ENCODE measurements around the gene MT1A.

Gene MT1A

GRCh38 chr16:56631197-56631596 lies 7.3 kb upstream of the MT1A start:
- TF ChIP-seq POLR2A (IDR thresholded peaks at IDR 0.05; ENCODE audit: low read length): no peak
- no peak for TF ChIP-seq GATA1 (IDR thresholded peaks at IDR 0.05; ENCODE audit: low read depth, low read length)
- no peak for DNase-seq

DNA sequence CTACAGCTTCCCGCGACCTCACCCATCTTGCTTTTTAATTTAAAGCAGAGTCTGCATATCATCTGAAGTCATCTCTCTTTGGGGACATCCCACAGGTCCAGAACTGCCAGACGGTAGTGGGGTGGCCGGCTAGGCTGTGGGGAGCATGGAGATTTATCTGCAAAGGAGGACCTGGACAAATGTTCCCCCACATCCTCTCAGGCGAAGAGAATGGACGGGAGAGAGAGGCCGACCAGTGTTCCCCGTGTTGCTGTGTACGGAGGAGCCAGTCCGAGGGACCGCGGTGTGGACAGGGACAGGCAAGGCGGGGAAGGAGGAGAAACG lies 6.7 kb upstream of the MT1A start:
- no peak for DNase-seq
- TF ChIP-seq GATA1 (IDR thresholded peaks at IDR 0.05; ENCODE audit: low read depth, low read length): no peak
- TF ChIP-seq POLR2A (IDR thresholded peaks at IDR 0.05; ENCODE audit: low read length): no peak

- TF ChIP-seq GATA1 (IDR thresholded peaks at IDR 0.05; ENCODE audit: low read depth, low read length) (no peak), POLR2A (IDR thresholded peaks at IDR 0.05; ENCODE audit: low read length) (no peak)
- no peak for DNase-seq
These were observed 6.2 kb upstream of the MT1A start, which contains the start of gene MT1M for GRCh38 chr16:56632156-56632847. Gene MT1M (plus strand): TSS chr16:56632659. CDS start chr16:56632732, 73 bp downstream.

- TF ChIP-seq GATA1 (IDR thresholded peaks at IDR 0.05; ENCODE audit: low read depth, low read length) (no peak), POLR2A (IDR thresholded peaks at IDR 0.05; ENCODE audit: low read length) (no peak)
- no peak for DNase-seq
These were observed 5.6 kb upstream of the MT1A start for GRCh38 chr16:56632848-56633365.

DNA sequence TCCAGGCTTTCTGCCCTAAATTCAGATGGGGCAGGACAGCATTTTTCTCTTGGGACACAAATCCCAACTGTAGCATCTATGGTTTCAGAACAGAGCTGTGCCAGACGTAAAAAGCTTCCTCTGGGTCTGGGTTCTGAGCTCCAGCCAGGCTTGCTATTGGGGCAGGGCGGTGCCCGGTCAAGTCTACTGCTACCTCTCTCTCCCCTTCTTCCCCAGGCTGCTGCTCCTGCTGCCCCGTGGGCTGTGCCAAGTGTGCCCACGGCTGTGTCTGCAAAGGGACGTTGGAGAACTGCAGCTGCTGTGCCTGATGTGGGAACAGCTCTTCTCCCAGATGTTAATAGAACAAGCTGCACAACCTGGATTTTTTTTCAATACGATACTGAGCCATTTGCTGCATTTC lies 4.9 kb upstream of the MT1A start:
- TF ChIP-seq GATA1 (IDR thresholded peaks at IDR 0.05; ENCODE audit: low read depth, low read length): no peak
- TF ChIP-seq POLR2A (IDR thresholded peaks at IDR 0.05; ENCODE audit: low read length): no peak
- DNase-seq: no peak

GRCh38 chr16:56634715-56635440 lies 3.6 kb upstream of the MT1A start:
- no peak for TF ChIP-seq GATA1 (IDR thresholded peaks at IDR 0.05; ENCODE audit: low read depth, low read length)
- no peak for TF ChIP-seq POLR2A (IDR thresholded peaks at IDR 0.05; ENCODE audit: low read length)

DNA sequence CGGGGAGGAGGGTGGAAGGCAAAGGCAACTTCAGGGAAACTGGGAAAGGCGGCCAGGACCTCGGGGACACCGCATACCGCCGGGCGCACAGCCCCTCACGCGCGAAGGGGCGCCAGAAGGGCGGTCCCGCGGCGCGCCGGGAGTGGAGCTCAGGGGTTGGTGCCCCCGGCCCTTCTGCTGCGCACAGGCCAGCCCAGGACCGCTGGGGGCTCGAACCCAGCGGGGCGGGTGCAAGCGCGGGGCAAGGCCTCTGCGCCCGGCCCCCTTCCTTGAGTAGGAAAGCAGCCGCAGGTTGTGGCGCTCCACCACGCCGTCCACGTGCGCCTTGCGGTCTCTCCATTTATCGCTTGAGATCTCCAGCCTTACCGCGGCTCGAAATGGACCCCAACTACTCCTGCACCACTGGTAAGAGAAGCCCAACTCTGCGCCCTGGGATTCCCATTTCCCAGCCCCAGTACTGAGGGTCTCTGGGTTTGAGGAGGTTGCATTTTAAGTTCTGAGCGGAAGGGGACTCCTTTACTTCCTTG lies 3.0 kb upstream of the MT1A start:
- TF ChIP-seq POLR2A (IDR thresholded peaks at IDR 0.05; ENCODE audit: low read length) (no peak), GATA1 (IDR thresholded peaks at IDR 0.05; ENCODE audit: low read depth, low read length) (no peak)
- no peak for DNase-seq

More at GRCh38 chr16:56634715-56635440, 3.6 kb upstream of the MT1A start:
- no peak for DNase-seq

- DNase-seq: no peak
- TF ChIP-seq POLR2A (IDR thresholded peaks at IDR 0.05; ENCODE audit: low read length) (no peak), GATA1 (IDR thresholded peaks at IDR 0.05; ENCODE audit: low read depth, low read length) (no peak)
These were observed 1.7 kb upstream of the MT1A start for GRCh38 chr16:56636616-56637413.

GRCh38 chr16:56639045-56639444 lies 579 bp downstream of the MT1A start:
- no peak for DNase-seq
- no peak for TF ChIP-seq POLR2A (IDR thresholded peaks at IDR 0.05; ENCODE audit: low read length)

DNA sequence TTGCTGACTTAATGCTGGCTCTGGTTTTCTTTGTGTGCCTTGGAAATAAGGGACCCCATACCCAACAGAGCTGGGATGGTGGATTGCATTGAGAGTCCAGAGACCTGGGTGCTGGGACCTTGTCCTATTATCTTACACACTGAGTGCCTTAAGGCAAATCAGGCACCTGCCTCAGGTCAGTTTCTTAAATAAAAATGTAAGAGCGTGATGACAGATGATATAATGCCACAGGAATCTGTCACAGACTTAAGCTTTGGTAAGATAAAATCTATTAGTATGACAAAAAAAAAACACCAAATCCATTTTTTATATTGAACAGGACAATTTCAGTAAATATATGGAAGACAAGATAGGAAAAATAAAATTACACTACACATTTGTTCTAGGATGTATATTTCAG lies 1.6 kb downstream of the MT1A start:
- no peak for DNase-seq
- TF ChIP-seq GATA1 (IDR thresholded peaks at IDR 0.05; ENCODE audit: low read depth, low read length) (no peak), POLR2A (IDR thresholded peaks at IDR 0.05; ENCODE audit: low read length) (no peak)

DNA sequence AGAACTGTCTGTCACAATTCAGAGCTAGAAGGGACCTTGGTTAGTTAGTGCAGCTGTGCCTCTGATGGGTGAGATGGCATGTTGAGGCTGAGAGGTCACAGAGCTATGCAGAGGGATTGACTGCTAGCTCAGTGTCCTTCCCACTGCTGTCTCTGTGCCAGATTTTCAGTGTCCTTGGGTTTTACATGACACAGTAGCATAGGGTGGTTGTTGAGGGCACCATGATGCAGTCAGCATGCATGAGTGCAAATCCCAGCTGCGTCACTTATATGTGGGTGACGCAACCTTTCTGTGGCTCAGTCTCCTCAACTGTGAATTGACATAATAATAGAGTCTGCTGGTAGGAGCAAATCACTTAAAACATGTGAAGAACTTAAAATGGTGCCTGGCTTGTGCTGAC lies 2.7 kb downstream of the MT1A start:
- TF ChIP-seq GATA1 (IDR thresholded peaks at IDR 0.05; ENCODE audit: low read depth, low read length): no peak
- TF ChIP-seq POLR2A (IDR thresholded peaks at IDR 0.05; ENCODE audit: low read length): no peak
- no peak for DNase-seq

DNA sequence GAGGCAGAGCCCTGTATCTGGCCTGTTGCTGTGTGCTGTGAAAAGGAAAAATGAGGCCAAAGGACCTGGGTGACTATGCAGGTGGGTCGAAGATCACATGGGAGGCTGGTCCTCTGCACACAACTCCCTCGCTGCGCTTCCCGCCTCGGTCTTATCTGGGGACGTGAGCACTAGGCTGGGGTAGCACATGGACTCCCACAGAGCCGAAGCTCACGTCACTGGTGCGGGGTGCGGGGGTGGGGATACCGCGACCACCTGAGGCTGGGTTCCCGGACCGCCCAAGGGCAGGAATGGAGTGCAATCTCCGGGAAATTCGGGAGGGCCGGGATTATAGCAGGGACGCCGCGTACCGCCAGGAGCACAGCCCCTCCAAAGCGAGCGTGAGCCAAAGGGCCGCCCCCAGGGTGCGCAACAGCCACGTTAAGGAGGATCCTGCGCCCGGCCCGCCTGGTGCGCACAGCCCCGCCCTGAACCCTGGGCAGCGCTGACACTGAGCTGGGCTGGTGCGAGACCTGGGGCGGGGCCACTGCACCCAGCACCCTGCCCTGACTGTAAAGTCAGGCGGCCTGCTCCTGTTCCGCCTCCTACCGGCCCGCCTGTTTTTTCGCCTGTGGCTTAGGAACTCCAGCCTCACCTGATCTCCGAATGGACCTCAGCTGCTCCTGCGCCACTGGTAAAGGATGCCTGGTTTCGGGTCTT lies 4.8 kb downstream of the MT1A start:
- DNase-seq: peak; percentile 65
- TF ChIP-seq POLR2A (IDR thresholded peaks at IDR 0.05; ENCODE audit: low read length) (no peak), GATA1 (IDR thresholded peaks at IDR 0.05; ENCODE audit: low read depth, low read length) (no peak)

- no peak for DNase-seq
- TF ChIP-seq POLR2A (IDR thresholded peaks at IDR 0.05; ENCODE audit: low read length) (no peak), GATA1 (IDR thresholded peaks at IDR 0.05; ENCODE audit: low read depth, low read length) (no peak)
These were observed 5.4 kb downstream of the MT1A start for GRCh38 chr16:56643833-56644232.

All from erythroblast (primary cell).